ENCODE results near the gene MRI1.
A peak's percentile ranks its signal among the peaks of the same experiment; 100 is the strongest.

Gene MRI1

DNA sequence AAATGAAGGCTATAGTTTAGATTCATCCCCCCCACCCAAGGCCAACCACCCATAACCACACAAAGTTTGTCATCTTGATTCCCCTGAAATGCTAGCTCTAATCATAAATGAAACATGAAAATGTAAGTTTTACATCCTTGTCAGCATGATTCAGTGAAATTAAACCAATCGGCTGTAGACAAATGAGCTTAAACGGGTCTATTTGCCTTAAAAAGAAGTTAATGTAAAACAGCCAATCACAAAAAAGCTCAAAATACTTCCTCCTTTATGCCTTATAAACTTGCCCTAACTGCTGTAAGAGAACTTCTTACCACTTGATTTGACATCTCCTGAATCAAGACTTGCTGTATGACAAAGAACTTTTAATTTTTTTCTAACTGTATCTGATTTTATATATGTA, 34.5 kb upstream of the MRI1 start:
- H3K9me3 ChIP-seq (ENCODE audit: insufficient read depth, low read length, severe bottlenecking): no peaks in the 10 kb centered on the region
- no peaks in the 10 kb centered on the region for H3K36me3 ChIP-seq (ENCODE audit: insufficient read depth, low read length)
- H4K20me1 ChIP-seq (ENCODE audit: insufficient read depth, low read length): no peaks in the 10 kb centered on the region
- H3K4me1 ChIP-seq (ENCODE audit: insufficient read depth, low read length): peaks cover 17% of the 10 kb centered on the region
- ATAC-seq (ENCODE audit: insufficient read depth, low read depth) (no peak), DNase-seq (no peak)
- H3K4me3 ChIP-seq (ENCODE audit: low read depth in 1 of 2, low read length in 2 of 2): no peak overlapping the region
- no peaks in the 10 kb centered on the region for H3K79me2 ChIP-seq (ENCODE audit: insufficient read depth, low read length)
- H2AFZ ChIP-seq (ENCODE audit: low read depth, low read length): peak overlapping the region; percentile 26; the same call in 1 of the 2 replicates
- TF ChIP-seq EZH2 (IDR thresholded peaks at IDR 0.05; ENCODE audit: borderline replicate concordance, low read depth, low read length, severe bottlenecking): no peak
- TF ChIP-seq, protein P1, sequence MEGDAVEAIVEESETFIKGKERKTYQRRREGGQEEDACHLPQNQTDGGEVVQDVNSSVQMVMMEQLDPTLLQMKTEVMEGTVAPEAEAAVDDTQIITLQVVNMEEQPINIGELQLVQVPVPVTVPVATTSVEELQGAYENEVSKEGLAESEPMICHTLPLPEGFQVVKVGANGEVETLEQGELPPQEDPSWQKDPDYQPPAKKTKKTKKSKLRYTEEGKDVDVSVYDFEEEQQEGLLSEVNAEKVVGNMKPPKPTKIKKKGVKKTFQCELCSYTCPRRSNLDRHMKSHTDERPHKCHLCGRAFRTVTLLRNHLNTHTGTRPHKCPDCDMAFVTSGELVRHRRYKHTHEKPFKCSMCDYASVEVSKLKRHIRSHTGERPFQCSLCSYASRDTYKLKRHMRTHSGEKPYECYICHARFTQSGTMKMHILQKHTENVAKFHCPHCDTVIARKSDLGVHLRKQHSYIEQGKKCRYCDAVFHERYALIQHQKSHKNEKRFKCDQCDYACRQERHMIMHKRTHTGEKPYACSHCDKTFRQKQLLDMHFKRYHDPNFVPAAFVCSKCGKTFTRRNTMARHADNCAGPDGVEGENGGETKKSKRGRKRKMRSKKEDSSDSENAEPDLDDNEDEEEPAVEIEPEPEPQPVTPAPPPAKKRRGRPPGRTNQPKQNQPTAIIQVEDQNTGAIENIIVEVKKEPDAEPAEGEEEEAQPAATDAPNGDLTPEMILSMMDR (IDR thresholded peaks at IDR 0.05; ENCODE audit: borderline replicate concordance, extremely low read depth, low read length, poor library complexity, severe bottlenecking): no peak
- H3K4me2 ChIP-seq (ENCODE audit: insufficient read depth, low read length): no peak overlapping the region
- H3K27ac ChIP-seq (ENCODE audit: low read length): no peak overlapping the region
- H3K27me3 ChIP-seq (ENCODE audit: insufficient read depth, low read length, poor library complexity): no peaks in the 10 kb centered on the region
- H3K9ac ChIP-seq (ENCODE audit: low read depth, low read length): no peak overlapping the region

DNA sequence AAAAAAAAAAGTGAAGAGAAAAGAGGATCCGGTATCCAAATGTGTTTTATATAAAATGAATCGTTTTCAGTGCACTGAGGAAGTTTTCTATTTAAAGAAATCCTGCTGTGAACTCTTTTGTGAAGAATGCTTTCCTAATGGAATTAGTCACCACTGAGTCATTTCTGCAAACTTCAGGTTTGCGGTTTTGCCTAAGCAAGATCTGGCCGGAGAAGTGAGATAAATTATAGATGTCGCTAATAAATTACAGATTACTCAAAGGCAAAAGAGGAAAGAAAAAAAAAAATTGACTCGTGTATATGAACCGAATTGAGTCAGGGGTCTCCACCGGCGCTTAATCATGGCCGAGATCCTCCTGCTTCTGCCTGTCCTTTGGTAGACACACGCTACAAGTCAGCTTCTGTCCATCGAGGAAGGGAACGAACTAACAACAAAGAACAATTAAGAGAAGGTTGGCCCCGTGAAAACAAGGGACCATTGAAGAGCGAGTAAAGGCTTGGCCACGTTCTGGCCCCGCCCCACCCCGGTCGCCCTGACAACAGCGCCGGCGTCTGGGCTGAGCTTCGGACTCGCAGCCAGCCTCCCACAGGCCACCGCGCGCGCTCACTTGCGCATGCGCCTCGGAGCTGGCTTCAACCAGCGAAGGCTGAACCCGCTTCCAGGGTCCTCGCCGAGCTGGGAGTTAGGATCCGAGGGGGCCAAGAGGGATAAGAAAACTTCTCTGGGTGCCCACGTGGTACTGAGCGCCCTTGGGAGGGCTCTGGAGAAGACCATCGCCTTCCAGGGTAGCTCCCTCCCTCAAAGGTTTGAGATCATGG, 33.0 kb upstream of the MRI1 start:
- DNase-seq (peak; percentile 95), ATAC-seq (ENCODE audit: insufficient read depth, low read depth) (peak; percentile 100)
- H2AFZ ChIP-seq (ENCODE audit: low read depth, low read length): peak overlapping the region; percentile 100
- peak overlapping the region; percentile 85 for H3K9ac ChIP-seq (ENCODE audit: low read depth, low read length)
- H4K20me1 ChIP-seq (ENCODE audit: insufficient read depth, low read length): no peaks in the 10 kb centered on the region
- H3K4me3 ChIP-seq (ENCODE audit: low read depth in 1 of 2, low read length in 2 of 2): peak overlapping the region; percentile 54 to 89; a peak in 3 of 4 replicates
- H3K79me2 ChIP-seq (ENCODE audit: insufficient read depth, low read length): no peaks in the 10 kb centered on the region
- TF ChIP-seq, protein P1 (IDR thresholded peaks at IDR 0.05; ENCODE audit: borderline replicate concordance, extremely low read depth, low read length, poor library complexity, severe bottlenecking): no peak
- TF ChIP-seq EZH2 (IDR thresholded peaks at IDR 0.05; ENCODE audit: borderline replicate concordance, low read depth, low read length, severe bottlenecking): no peak
- H3K36me3 ChIP-seq (ENCODE audit: insufficient read depth, low read length): no peaks in the 10 kb centered on the region
- H3K27me3 ChIP-seq (ENCODE audit: insufficient read depth, low read length, poor library complexity): no peaks in the 10 kb centered on the region
- H3K9me3 ChIP-seq (ENCODE audit: insufficient read depth, low read length, severe bottlenecking): no peaks in the 10 kb centered on the region
- peak overlapping the region; percentile 100 for H3K4me2 ChIP-seq (ENCODE audit: insufficient read depth, low read length)
- H3K27ac ChIP-seq (ENCODE audit: low read length): peak overlapping the region; percentile 90
- H3K4me1 ChIP-seq (ENCODE audit: insufficient read depth, low read length): peaks cover 17% of the 10 kb centered on the region

DNA sequence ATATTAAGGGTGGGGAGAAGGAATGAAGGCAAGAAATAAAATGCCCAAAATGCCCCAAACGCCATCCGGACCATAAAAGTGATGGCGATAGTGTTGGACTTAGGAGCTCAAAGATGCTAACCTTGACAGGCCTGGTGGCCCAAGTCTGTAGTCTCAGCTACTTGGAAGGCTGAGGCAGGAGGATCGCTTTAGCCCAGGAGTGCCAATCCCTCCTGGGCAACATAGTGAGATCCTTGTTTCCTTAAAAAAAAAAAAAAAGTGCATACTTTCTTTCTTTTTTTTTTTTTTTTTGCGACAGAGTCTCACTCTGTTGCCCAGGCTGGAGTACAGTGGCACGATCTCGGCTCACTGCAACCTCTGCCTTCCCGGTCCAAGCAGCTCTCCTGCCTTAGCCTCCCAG, 32.0 kb upstream of the MRI1 start:
- no peaks in the 10 kb centered on the region for H3K27me3 ChIP-seq (ENCODE audit: insufficient read depth, low read length, poor library complexity)
- H3K27ac ChIP-seq (ENCODE audit: low read length): peak overlapping the region; percentile 90; the same call in 1 of the 2 replicates
- peak overlapping the region; percentile 54 to 89; a peak in 3 of 4 replicates for H3K4me3 ChIP-seq (ENCODE audit: low read depth in 1 of 2, low read length in 2 of 2)
- peak overlapping the region; percentile 100 for H2AFZ ChIP-seq (ENCODE audit: low read depth, low read length)
- peak overlapping the region; percentile 100 for H3K4me2 ChIP-seq (ENCODE audit: insufficient read depth, low read length)
- H3K36me3 ChIP-seq (ENCODE audit: insufficient read depth, low read length): no peaks in the 10 kb centered on the region
- H4K20me1 ChIP-seq (ENCODE audit: insufficient read depth, low read length): no peaks in the 10 kb centered on the region
- H3K9me3 ChIP-seq (ENCODE audit: insufficient read depth, low read length, severe bottlenecking): no peaks in the 10 kb centered on the region
- peaks cover 17% of the 10 kb centered on the region for H3K4me1 ChIP-seq (ENCODE audit: insufficient read depth, low read length)
- DNase-seq (no peak), ATAC-seq (ENCODE audit: insufficient read depth, low read depth) (no peak)
- no peaks in the 10 kb centered on the region for H3K79me2 ChIP-seq (ENCODE audit: insufficient read depth, low read length)
- H3K9ac ChIP-seq (ENCODE audit: low read depth, low read length): peak overlapping the region; percentile 85
- TF ChIP-seq, protein P1 (IDR thresholded peaks at IDR 0.05; ENCODE audit: borderline replicate concordance, extremely low read depth, low read length, poor library complexity, severe bottlenecking): no peak
- no peak for TF ChIP-seq EZH2 (IDR thresholded peaks at IDR 0.05; ENCODE audit: borderline replicate concordance, low read depth, low read length, severe bottlenecking)

All from DND-41 (cell line).